KMS-11 (cell line): Measurements from ENCODE around the gene MEOX2.

Source experiments
- H2AFZ ChIP-seq: fragments of 200-600 bp; sonication (generic); 2 replicates; pipeline ENCODE4 v1.6.1; 2016; ENCODE audit warnings: antibody characterized with exemption, mixed run types, low read depth
- H3K27ac ChIP-seq: fragments of 200-600 bp; sonication (generic); 2 replicates; pipeline ENCODE4 v1.6.1; 2016; ENCODE audit warnings: mild to moderate bottlenecking, mixed run types
- H3K27me3 ChIP-seq: fragments of 200-600 bp; sonication (generic); 2 replicates; pipeline ENCODE4 v1.6.1; 2017; ENCODE audit warnings: mild to moderate bottlenecking, low read depth, mixed run types, moderate library complexity; ENCODE audit not compliant: insufficient read depth
- H3K36me3 ChIP-seq: fragments of 200-600 bp; sonication (generic); 2 replicates; pipeline ENCODE4 v1.6.1; 2017; ENCODE audit warnings: mild to moderate bottlenecking, mixed run types; ENCODE audit not compliant: insufficient read depth
- H3K4me1 ChIP-seq: fragments of 200-600 bp; sonication (generic); 2 replicates; pipeline ENCODE4 v1.6.1; 2016; ENCODE audit warnings: mild to moderate bottlenecking, low read depth, mixed run types; ENCODE audit not compliant: poor library complexity, severe bottlenecking
- H3K4me2 ChIP-seq: fragments of 200-600 bp; sonication (generic); 2 replicates; pipeline ENCODE4 v1.7.0; 2016; ENCODE audit warnings: mild to moderate bottlenecking, mixed run types
- H3K4me3 ChIP-seq: fragments of 200-600 bp; sonication (generic); IDR thresholded peaks from 2 replicates; pipeline ENCODE4 v1.6.1; 2017; ENCODE audit warnings: low read depth, low read length, mixed read lengths; ENCODE audit not compliant: insufficient read depth
- H3K79me2 ChIP-seq: fragments of 200-600 bp; sonication (generic); 2 replicates; pipeline ENCODE4 v1.6.1; 2016; ENCODE audit warnings: low read depth, mixed run types; ENCODE audit not compliant: insufficient read depth
- H3K9ac ChIP-seq: fragments of 200-600 bp; sonication (generic); 2 replicates; pipeline ENCODE4 v1.6.1; 2016; ENCODE audit warnings: mild to moderate bottlenecking, mixed run types
- H4K20me1 ChIP-seq: fragments of 200-600 bp; sonication (generic); 2 replicates; pipeline ENCODE4 v1.6.1; 2016; ENCODE audit warnings: mild to moderate bottlenecking, mixed run types; ENCODE audit not compliant: insufficient read depth
- CTCF ChIP-seq: fragments of 200-600 bp; sonication (generic); conservative IDR thresholded peaks from 2 replicates; pipeline ENCODE4 v1.6.1; 2017; ENCODE audit warnings: low read depth, mild to moderate bottlenecking, antibody characterized with exemption, low read length, moderate library complexity, mixed read lengths

The MEOX2 gene

GRCh38 chr7:15662451-15662850, 24.0 kb downstream of the MEOX2 start:
- Histone ChIP-seq H4K20me1 (no peaks in the 10 kb centered on the region), H3K79me2 (no peaks in the 10 kb centered on the region), H3K36me3 (no peaks in the 10 kb centered on the region), H3K9ac (no peak overlapping the region), H3K4me3 (no peak overlapping the region), H3K4me1 (no peaks in the 10 kb centered on the region), H3K27me3 (no peaks in the 10 kb centered on the region), H3K27ac (no peak overlapping the region), H2AFZ (no peak overlapping the region), H3K4me2 (no peak overlapping the region)
- TF ChIP-seq CTCF = no peak

DNA sequence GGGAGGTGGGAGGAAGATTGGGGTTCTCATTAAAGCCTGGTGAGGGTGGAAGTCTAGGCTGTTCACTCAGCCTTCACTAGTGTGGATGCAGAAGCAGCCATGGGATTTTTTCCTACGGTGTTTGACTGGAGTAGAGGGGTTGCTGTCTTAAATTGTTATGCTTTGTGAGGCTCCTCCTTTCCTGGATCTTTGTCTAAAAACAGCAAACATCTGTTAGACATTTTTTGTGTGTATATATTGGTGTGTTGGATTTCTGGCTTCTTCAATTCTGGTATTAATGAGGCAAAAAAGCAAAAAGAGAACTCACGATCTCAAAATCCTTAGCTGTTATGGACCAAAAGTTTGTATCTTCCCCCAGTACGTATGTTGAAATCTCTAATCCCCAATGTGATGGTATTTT, 28.2 kb downstream of the MEOX2 start:
- Histone ChIP-seq H3K36me3 (no peaks in the 10 kb centered on the region), H2AFZ (no peak overlapping the region), H3K4me1 (no peaks in the 10 kb centered on the region), H3K4me3 (no peak overlapping the region), H3K27ac (no peak overlapping the region), H3K9ac (no peak overlapping the region), H4K20me1 (no peaks in the 10 kb centered on the region), H3K4me2 (no peak overlapping the region), H3K27me3 (no peaks in the 10 kb centered on the region), H3K79me2 (no peaks in the 10 kb centered on the region)
- no peak for TF ChIP-seq CTCF

DNA sequence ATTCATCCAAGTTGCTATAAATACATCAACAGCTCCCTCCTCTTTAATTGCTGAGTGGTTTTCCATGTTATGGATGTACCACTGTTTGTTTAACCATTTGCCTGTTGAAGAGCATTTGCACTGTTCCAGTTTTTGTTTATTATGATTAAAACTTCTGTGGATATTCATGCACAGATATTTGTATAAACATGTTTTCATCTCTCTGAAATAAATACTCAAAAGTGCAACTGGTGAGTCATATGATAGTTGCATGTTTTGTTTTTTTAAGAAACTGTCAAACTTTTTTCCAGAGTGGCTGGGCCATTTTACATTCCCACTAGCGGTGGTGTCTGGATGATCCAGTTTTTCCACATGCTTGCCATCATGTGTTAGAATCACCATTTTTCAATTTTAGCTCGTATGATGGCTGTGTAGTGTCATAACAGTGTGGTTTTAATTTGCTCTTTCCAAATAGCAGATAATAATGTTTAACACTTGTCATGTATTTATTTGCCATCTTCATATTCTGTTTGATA, 33.6 kb downstream of the MEOX2 start:
- Histone ChIP-seq H3K9ac (no peak overlapping the region), H3K4me2 (no peak overlapping the region), H2AFZ (no peak overlapping the region), H3K36me3 (no peaks in the 10 kb centered on the region), H3K4me1 (no peaks in the 10 kb centered on the region), H3K27ac (no peak overlapping the region), H4K20me1 (no peaks in the 10 kb centered on the region), H3K4me3 (no peak overlapping the region), H3K27me3 (no peaks in the 10 kb centered on the region), H3K79me2 (no peaks in the 10 kb centered on the region)
- TF ChIP-seq CTCF = no peak

- Histone ChIP-seq H3K79me2 (no peaks in the 10 kb centered on the region), H4K20me1 (no peaks in the 10 kb centered on the region), H2AFZ (no peak overlapping the region), H3K27me3 (no peaks in the 10 kb centered on the region), H3K4me1 (no peaks in the 10 kb centered on the region), H3K9ac (no peak overlapping the region), H3K36me3 (no peaks in the 10 kb centered on the region), H3K4me2 (no peak overlapping the region), H3K27ac (no peak overlapping the region), H3K4me3 (no peak overlapping the region)
- no peak for TF ChIP-seq CTCF
These were observed 34.8 kb downstream of the MEOX2 start for GRCh38 chr7:15651693-15652092.
